A172 (cell line): Measurements from ENCODE around the gene RFX6. TPM values are rescaled to one million over a fixed set of nuclear protein-coding genes. Genes with fewer than 3 reads are reported as not detected.

Experiments
- DNase-seq: peaks from one replicate; pipeline ENCODE4 v3.0.0-alpha.2; 2015; ENCODE audit warnings: low spot score
- total RNA-seq: library from RNA; depleted of rRNA; stranded (reverse); fragments of >200 nt; shearing (Covaris generic); gene quantifications from 2 replicates; pipeline ENCODE4 v1.2.3, GENCODE V29; 2014

The RFX6 gene
- total RNA-seq, 1 experiment from 2014 or later: not detected

DNA sequence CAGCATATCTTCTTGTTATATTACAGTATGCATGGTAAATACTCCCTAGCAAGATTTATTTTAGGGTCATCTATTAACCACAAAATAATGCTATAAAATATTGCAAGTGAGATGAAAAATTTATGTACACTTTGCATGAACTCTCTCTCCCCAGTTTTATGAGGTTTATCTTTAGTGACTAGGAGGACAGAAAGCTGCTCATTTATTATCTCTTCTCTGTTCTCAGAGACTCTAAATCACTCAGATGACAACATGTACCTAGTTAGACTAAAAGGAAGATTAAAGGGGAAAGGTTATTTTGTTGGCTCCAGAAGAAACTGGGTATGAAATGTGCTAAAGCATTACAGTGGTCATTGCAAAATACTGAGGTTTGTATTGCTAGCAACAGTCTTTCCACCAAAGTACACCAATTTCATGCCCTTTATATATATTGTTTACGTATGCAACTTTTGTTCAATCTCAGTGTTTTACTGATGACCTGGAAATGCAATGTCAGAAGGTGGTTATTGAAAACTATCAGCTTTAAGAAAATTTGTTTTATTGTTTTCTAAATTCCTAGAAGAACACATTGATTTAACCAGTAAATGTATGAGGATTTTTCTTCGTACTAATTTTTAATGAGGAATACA is 11.8 kb downstream of the RFX6 start:
- DNase-seq: no peak

DNA sequence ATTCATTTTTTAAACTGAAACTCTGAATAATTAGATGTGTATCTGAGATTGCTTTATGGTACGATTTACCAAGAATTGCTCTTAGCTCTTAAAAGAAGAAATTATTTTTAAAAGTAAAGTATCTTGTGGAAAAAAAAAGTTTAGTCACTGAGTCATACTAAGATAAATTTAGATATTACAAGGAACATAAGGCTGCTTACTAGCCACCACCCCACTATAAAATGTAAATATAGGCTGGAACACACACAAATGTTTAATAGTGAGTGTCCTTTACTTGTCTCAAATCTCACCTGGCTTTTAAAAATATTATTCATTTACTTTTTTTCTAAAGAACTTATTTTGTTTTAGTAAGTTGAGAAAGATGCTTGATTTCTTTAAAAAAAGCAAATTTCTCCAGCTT is 17.6 kb downstream of the RFX6 start:
- no peak for DNase-seq

DNA sequence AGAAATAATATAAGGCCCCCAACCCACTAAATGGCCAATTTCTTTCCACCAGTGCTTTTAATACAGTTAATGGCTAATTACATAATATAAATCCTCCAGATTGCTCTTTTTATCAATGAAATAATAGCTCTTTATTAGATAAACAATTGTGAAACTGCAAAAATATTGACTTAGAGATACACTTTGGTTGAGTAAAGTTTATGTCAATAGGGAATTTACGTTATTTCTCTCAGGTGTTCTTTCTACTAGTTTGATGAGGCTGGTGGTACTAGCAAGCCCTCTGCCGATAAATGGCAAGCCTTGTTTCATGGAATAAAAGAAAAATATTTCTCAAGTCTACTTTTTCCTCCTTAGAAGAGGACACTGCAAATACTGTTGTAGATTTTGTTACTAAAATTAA is 18.9 kb downstream of the RFX6 start:
- DNase-seq: no peak

DNA sequence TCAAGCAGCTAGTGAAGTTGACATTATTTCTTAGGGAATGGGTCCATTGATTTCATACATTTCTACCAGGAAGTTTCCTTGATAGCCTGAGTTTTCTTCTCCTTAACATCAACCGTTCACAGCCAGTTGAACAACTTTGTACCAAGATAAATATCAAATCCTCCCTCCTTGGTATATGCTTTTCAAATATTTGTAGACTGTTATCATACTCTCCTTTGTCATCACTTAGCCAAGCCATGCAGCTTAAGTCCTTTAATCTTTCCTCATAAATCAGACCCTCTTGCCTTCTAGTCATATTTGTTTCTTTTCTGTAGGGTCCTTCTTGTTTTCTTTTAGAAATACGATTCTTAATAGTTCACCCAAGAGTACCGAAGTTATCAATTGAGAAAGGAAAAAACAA is 25.6 kb downstream of the RFX6 start:
- DNase-seq: no peak

DNA sequence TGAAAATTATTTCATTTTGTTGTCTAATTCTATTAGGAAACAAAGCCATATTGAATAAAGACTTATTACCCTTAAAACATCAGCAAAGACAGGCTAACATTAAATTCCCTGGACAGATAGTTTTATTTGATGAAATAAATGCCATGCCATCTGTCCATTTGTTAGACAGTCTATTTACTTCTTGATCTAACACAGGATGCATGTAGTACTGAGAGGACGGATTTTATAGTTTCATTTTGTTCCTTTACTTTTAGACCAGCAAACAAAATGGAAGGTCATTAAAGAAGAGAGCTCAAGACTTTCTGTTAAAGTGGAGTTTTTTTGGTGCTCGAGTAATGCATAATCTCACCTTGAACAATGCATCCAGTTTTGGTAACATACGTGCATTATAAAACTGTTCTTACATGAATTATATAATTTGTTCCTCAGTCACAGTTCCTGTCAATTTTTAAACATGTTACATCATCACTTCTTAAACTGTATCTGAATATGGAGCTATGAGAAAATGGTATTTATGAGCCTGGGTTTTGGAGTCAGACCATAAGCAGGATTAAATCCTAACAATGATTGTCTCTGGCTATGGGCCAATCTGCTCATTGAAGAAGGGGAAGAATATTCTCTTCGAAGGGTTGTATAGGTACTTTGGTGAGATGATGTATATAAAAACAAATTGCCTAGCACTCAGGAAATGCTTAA is 46.0 kb downstream of the RFX6 start:
- DNase-seq: no peak

DNA sequence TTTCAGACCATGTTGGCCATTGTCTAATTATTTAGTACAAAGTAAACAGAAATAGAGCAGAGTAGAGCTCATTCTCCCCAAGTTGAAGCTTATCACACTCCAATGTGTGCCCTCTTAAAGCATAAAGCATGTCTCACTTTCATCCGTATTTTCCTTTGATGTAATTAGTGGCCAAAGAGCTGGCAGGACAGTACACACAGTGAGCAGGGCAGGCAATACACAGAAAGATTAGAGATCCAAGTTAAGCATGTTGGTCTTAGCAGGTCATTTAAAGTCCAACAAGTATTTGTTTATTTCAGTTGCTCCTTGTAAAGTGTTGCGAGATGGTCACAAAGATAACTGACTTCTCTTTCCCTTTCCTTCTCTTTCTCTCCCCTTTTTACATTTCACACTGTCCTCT is 47.2 kb downstream of the RFX6 start:
- DNase-seq: no peak

DNA sequence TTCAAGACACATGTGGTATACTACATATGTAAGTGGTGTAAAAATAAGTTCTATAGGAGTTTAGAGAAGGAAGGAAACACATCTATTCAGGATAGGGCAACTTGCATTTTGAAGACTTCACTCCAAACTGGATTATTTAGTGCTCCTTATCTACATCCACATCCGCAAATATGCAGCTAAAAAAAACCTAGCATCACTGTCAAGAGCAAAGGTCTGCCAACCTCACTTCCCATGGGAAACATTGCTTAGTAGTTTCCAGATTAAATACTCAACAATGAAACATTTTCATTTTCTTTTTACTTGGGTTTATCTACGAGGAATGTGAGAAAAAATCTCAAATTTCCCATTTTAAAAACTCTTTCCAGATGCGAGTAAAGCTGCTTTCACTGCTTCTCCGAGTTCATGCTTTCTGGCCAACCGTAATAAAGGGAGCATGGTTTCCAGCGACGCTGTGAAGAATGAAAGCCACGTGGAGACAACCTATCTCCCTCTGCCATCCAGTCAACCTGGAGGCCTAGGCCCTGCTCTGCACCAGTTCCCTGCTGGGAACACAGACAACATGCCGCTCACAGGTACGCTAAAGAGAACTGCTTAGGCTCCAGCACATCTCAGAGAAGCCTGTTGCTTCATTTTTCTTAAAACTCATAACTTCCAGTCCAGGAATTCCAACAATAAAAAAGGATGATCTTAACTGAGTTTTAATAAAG is 48.2 kb downstream of the RFX6 start:
- no peak for DNase-seq

DNA sequence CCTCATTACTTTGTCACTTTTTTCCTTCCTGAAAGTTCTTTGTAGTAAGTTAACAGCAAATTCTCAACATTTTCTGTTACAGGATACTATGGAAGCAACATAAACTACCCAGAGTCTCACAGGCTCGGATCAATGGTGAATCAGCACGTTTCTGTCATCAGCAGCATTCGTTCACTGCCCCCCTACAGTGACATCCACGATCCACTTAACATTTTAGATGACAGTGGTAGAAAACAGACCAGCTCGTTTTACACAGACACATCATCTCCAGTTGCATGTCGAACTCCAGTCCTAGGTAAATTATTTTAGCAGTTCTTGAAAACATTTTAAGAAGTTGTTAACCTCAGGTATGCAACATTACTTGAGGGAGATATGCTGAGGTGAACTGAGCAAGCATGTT is 51.6 kb downstream of the RFX6 start:
- no peak for DNase-seq

DNA sequence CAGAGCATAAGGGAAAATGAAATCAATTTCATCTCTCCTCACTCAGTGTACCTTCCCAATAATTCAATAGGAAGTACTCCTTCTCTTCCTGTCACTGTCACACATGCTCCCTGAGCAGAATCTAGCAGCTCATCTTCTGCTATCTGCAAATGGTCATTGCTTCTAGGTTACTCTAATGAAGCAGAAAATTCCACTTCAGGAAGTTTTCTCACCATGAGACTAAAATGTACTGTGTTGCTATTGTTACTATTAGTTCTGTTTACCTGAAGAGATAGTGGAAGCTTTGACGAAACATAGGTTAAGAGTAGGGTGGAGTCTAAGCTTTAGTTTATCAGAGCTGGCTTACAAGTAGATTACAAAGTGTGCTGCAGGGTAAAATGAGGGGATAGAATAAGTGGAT is 52.8 kb downstream of the RFX6 start:
- DNase-seq: no peak

DNA sequence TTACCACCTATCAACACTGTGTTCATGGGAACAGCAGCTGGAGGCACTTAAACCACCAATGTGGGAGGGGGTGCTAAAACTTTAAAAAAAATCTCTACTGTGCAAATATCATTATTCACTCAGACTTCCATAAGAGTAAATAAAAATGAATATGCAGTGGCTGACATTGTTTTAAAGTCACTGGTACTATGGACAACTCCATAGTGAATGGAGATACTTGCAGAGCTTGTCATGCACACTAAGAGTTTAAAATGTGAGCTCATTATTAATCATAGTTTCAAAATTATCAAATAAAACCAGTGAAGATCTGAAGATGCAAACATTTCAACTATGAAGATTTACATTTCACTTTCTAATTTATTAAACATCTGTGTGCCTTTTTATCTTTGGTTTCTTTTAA is 54.4 kb downstream of the RFX6 start:
- no peak for DNase-seq

DNA sequence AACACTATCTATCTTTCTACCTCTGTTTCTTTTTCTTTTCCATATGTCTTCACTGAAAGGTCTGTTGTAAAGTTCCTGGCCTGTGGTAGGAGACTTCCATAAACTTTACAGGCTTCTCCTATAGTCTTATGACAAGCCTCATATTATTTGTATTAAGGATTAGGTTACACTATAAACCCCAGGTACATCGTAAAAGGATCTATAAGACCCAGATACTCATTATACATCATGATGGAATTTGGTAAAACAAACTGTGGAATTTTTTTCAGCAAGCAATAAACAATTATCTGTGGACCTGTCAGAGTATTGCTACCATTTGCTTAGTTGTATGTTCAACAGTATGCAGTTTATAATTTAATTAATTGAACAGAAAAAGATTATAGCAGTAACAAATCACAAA is 55.5 kb downstream of the RFX6 start:
- no peak for DNase-seq

DNA sequence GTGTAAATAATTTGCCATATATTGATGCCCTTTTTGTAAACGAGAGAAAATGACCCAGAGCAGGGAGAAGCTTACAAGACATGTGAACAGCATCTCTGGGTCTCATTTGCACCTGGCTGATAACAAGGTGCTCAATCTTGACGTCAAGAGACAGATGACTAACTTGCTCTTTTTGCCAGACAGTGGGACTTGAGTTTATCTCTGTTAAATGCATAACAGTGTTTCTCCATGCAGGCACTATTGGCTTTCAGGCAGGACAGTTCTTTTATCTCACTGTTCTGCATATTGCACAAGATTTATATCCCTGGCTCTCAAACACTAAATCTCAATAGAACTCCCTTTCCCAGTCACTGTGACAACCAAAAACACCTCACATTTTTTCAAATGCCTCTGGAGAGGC is 56.4 kb downstream of the RFX6 start:
- no peak for DNase-seq

DNA sequence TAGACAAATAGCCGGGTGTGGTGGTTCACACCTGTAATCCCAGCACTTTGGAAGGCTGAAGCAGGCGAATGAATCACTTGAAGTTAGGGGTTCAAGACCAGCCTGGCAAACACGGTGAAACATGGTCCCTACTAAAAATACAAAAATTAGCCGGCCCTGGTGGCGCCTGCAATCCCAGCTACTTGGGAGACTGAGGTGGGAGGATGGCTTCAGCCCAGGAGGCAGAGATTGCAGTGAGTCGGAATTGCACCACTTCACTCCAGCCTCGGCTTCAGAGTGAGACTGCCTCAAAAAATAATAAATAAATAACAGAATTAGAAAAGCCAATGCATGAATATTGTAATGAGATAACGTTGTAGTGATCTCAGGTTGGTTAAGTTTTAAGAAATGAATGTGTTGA is 61.3 kb downstream of the RFX6 start:
- no peak for DNase-seq

DNA sequence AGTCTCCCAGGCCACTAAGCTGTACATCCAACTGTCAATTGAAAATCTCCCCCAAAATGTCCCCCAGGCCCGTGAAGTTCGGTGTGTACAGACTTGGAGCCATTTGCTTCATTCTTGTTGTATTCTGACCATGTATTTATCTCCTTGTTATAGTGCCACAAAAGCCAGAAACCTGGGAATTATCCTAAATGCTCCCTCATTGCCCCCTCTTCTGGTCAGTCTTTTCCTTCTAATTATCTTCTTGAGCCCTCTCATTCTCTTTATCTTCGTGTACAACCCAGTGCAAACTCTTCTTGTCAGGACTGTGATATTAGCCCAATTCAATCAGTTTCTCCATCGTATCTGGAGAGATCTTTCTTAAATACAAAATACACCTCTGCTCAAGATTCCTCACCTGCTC is 64.7 kb downstream of the RFX6 start:
- peak; percentile 6 for DNase-seq

DNA sequence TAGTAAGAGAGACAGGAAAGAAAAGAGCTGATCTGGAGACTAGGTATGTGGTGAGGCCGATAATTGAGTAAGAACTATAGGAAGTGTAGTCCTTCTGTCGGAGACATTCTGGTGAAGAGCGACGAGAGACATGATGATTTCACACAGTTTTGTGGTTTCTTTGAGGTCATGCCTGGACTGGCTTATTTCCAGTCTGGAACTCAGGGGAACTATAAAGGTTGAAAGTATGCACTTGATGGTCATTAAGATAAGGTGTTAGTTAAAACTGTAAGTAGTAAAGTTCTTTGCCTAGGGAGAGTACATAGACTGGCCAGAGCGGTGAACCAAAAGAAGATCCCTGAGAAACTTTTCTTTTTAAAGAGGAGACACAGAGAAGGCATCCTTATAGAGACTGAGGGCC is 68.8 kb downstream of the RFX6 start:
- peak; percentile 28 for DNase-seq

DNA sequence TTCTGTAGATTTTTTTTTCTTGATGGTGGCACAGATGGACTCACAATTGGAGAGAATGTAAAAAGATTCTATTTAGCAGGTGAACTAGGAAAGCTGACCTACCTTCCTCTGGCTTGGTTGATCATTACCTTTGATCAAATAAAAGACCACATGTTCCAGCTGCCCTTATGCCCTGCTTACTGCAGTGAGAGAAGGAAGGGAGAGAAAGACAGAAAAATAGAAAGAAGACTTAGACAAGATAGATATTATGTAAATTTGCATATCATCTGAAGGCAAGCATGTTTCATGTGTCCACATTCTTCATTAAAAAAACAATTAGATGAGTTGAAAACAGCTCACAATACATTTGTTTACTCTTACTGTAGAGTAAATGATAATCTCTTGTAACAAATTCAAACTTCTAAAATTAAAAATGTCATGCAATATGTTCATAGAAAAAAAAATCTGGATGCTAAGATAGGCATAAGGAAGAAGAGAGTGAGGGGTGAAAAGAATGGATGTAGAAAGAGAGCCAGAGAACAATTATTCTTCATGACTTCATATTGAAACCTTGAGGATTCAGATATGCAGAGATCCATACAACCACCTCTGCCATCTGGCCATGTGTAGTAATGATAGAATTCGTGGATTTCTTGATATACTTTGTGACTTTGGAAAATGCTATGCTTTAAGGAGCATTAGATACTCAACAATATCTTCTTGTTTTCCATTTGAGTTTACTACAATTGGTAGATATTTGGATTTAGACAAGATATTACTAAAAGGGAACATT is 71.7 kb downstream of the RFX6 start:
- no peak for DNase-seq

DNA sequence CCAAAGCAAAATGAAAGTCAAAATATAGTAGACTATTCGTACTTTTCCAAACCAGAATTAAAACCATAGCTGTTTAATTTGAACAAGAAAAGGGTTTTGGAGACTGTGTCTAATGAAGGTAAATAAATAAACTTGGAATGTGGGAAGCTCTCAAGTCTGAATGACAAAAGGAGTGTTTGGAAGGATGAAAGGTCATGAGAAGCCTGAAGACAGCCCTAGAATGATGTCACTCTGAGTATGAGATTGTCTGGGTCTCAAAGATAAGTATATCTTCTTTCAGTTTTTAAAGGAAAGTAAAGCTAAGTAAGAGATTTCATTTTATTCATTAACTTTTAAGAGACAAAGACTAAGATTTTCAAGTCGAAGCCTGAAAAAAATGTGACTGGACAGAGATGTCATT is 72.9 kb downstream of the RFX6 start:
- DNase-seq: no peak

DNA sequence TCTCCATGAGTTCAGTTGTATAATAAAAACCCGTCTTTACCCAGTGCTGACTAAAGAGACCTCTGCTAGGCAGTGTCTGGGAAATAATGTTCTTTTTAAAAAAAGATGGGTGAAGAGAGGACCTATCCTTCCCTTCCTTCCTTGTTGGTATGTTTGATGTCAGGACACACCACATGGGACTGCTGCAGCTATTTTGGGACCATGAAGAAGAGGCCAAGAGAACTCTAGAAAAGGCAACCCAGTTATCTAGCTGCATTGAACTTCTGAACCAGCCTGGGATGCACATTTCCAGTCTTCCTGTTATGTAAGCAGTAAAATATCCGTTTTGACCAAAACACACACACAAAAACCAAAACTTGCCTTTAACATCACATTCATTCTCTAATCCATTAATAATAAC is 77.3 kb downstream of the RFX6 start:
- DNase-seq: no peak

DNA sequence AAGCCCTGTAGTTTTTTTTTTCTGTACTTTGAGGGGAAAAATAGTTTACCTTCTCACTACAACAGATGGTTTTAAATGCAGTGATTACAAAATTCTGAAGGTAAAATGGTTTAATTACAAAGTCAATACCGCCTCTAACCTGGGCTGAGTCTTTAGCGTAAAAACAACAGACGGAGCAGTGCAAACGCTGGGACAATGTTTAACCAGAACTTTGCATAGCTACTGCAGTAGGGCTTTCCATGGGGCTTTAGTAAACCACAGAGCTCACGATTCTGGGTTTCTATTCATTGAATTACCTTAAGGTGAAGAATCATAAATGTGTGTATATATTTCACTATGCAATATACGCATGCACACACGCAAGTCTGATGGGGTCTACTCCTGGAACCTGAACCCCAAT is 77.9 kb downstream of the RFX6 start:
- DNase-seq: no peak

DNA sequence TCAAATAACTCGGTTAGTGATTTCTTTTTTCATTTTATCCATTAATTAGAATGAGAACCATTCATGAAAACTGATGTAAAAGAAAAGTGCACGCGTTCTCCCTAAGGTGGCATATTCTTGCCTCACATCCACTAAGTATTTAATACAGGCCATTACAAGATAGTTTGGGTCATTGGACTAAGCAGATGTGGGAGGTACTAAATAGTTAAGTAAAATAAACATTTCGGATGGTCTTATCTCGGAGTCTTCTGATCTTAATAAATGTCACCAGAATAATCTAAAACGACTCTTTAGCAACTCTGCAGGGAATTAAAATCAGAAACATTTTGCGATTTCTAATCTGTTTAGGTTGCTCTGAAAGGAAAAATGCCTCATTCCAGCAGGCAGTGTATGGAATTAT is 78.7 kb downstream of the RFX6 start:
- no peak for DNase-seq

DNA sequence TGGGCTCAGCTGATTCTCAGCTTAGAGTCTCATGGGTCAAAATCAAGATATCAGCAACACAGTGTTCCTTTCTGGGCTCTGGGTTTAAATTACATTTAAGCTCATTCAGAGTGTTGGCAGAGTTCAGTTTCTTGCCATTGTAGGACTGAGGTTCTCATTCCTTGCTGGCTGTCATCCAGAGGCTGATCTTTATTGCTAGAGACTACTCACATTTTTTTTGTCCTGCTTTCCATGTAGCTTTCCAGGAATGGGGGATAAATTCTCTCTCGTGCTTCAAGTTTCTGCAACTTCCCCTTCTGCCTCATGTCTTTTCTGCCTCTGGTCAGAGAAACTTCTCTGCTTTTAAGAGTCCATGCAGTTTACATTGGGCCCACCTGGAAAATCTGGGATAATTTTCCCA is 86.9 kb downstream of the RFX6 start:
- no peak for DNase-seq
